HL-60 (cell line): Measurements from ENCODE around the gene UFD1.

Experiments
- DNase-seq, 2 experiments: peaks; one replicate each; pipeline ENCODE4 v3.0.0-alpha.2; 2010 to 2020; ENCODE audit warnings: low read depth in 1 of 2, low spot score in 1 of 2
- H3K27ac ChIP-seq: fragments of 250-450 bp; sonication (Bioruptor Pico); replicated peaks from 2 replicates; pipeline ENCODE4 v1.5.1; 2020; ENCODE audit warnings: mild to moderate bottlenecking, moderate library complexity
- H3K27me3 ChIP-seq: fragments of 250-450 bp; sonication (Bioruptor Pico); 2 replicates; pipeline ENCODE4 v1.5.1; 2021; ENCODE audit warnings: mild to moderate bottlenecking, moderate library complexity; ENCODE audit not compliant: insufficient read depth, poor library complexity, severe bottlenecking
- H3K4me3 ChIP-seq: replicated peaks from 2 replicates; pipeline ENCODE4 v1.5.1; 2011; ENCODE audit warnings: mild to moderate bottlenecking, control low read depth, low read length; ENCODE audit not compliant: insufficient read depth
- CTCF ChIP-seq: IDR thresholded peaks from one replicate; pipeline ENCODE4 v1.5.1; 2011; ENCODE audit warnings: low read length, control low read depth, inconsistent platforms; ENCODE audit not compliant: insufficient read depth
- GABPA ChIP-seq: IDR thresholded peaks from 2 replicates; pipeline ENCODE4 v1.6.1; 2012; ENCODE audit warnings: low read depth
- POLR2AphosphoS5 ChIP-seq: IDR thresholded peaks from 2 replicates; pipeline ENCODE4 v1.6.1; 2012; ENCODE audit warnings: low read depth
- REST ChIP-seq: IDR thresholded peaks from 2 replicates; pipeline ENCODE4 v1.6.1; 2012; ENCODE audit warnings: low read depth; ENCODE audit not compliant: insufficient replicate concordance
- SPI1 ChIP-seq: IDR thresholded peaks from 2 replicates; pipeline ENCODE4 v1.6.1; 2012; ENCODE audit warnings: low read depth, mild to moderate bottlenecking, borderline replicate concordance

The UFD1 gene

GRCh38 chr22:19508024-19508776 is 29.2 kb upstream of the UFD1 start:
- Histone ChIP-seq H3K4me3 (no peak overlapping the region), H3K27ac (no peak overlapping the region), H3K27me3 (no peaks in the 10 kb centered on the region)
- TF ChIP-seq SPI1 = no peak
- TF ChIP-seq REST = no peak
- TF ChIP-seq GABPA = no peak
- TF ChIP-seq POLR2AphosphoS5 = no peak
- TF ChIP-seq CTCF = no peak
- DNase-seq = no peak

GRCh38 chr22:19507534-19507861 is 28.5 kb upstream of the UFD1 start:
- Histone ChIP-seq H3K27ac (no peak overlapping the region), H3K4me3 (no peak overlapping the region), H3K27me3 (no peaks in the 10 kb centered on the region)
- no peak for TF ChIP-seq SPI1
- TF ChIP-seq CTCF = no peak
- TF ChIP-seq POLR2AphosphoS5 = no peak
- TF ChIP-seq GABPA = no peak
- no peak for TF ChIP-seq REST
- no peak for DNase-seq

- H3K27me3 ChIP-seq = no peaks in the 10 kb centered on the region
- no peak for TF ChIP-seq CTCF
- no peak for TF ChIP-seq REST
- no peak for TF ChIP-seq GABPA
- no peak for TF ChIP-seq POLR2AphosphoS5
- TF ChIP-seq SPI1 = no peak
- DNase-seq = no peak
- H3K4me3 ChIP-seq = no peak overlapping the region
- no peak overlapping the region for H3K27ac ChIP-seq
These were observed 27.2 kb upstream of the UFD1 start for GRCh38 chr22:19506212-19506611.
